ENCODE data around the gene MFSD11.
"Not testable (repeated sequence)": the region's sequence is repeated elsewhere in the genome, so short reads cannot be mapped to it uniquely, and the experiment has no call there.

MFSD11 gene

DNA sequence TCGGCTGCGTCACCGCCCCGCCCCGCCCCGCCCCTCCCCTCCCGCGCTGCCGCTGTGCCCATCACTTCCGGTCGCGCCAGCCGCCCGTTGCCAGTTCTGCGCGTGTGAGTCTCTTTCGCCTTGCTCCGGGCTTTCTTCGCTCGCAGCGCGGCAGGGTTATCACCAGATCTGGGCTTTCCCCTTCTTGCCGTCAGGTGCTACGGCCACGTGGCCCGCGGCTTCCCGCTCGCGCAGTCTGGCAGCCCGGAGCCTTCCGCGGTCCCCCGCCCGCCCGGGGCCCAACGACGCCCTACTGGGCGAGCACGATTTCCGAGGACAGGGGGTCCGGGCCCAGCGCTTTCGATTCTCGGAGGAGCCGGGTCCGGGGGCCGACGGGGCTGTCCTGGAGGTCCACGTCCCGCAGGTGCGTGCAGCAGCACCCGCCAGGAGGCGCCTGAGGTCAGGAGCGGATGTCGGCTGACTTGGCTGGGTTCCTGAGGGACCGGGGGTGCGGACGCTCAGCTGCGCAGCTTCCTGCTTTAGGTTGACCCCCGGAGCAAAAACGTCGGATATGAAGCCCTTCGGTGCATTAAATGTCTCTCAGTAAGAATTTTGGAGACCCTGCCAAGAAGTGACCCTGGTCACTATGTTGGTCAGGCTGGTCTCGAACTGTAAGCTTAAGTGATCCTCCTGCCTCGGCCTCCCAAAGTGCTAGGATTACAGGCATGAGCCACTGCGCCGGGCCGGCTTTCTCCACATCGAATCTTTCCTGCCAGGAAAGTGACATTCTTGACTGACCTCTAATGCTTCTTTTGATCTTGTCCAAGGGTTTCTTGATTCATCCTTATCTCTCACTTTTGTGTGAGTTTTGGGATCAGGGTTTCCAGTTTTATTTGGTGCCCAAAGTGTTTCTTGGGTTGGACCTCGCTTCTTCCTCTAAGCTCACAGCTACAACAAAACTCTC lies 10.9 kb upstream of the MFSD11 start, which contains the start of gene METTL23:
Gene METTL23 (plus strand): TSS at position 64 of the 943 bp plus-strand sequence. CDS start 2,872 bp downstream, outside the sequence.
- DNase-seq (ENCODE audit: low read depth): peak; percentile 58

- DNase-seq (ENCODE audit: low read depth): no peak
Observed at GRCh38 chr17:76727745-76728456, 10.0 kb upstream of the MFSD11 start.

DNA sequence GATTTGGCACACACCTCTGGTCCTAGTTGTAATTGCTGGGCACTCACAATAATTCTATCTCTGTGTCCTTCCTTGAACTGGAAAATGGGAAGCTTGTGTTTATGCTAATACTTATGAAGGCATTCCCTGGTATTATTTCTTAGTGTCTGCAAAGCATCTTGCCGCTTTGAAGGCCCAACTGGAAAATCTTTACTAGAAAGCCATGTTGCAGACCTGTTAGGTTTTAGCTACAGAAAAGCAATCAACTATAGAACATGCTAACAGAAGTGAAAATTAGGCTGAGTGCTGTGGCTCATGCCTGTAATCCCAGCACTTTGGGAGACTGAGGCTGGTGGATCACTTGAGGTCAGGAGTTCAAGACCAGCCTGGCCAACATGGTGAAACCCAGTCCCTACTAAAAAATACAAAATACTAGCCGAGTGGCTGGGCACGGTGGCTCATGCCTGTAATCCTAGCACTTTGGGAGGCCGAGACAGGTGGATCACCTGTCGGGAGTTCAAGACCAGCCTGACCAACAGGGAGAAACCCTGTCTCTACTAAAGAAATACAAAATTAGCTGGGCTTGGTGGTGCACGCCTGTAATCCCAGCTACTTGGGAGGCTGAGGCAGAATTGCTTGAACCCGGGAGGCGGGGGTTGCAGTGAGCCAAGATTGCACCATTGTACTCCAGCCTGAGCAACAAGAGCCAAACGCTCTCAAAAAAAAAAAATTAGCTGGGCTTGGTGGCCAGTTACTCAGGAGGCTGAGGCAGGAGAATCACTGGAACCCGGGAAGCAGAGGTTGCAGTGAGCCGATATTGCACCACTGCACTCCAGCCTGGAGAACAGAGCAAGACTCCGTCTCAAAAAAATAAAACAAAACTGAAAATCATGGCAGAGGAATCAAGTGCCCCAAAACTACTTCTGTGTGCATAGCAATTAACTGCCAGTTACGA lies 5.9 kb upstream of the MFSD11 start:
- DNase-seq (ENCODE audit: low read depth): not testable (repeated sequence)

- no peak for DNase-seq (ENCODE audit: low read depth)
Observed at GRCh38 chr17:76732734-76733617, 4.9 kb upstream of the MFSD11 start.

DNA sequence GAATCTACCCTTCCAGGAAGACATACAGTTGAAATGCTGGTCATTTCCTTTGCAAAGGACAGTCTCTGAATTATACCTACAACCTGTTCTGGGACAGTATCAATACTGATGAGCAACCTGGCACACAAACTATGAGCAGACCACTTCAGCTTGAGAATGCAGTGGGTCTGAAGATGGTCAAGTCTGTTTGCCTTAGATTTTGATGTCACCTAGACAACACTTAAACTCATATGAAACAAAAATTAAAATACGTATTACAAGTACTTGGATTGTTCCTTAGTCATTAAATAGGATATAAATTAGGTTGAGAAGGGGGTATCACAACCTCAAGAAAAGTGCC lies 4.3 kb upstream of the MFSD11 start:
- no peak for DNase-seq (ENCODE audit: low read depth)

- no peak for DNase-seq (ENCODE audit: low read depth)
Observed at GRCh38 chr17:76734080-76734840, 3.7 kb upstream of the MFSD11 start.

DNA sequence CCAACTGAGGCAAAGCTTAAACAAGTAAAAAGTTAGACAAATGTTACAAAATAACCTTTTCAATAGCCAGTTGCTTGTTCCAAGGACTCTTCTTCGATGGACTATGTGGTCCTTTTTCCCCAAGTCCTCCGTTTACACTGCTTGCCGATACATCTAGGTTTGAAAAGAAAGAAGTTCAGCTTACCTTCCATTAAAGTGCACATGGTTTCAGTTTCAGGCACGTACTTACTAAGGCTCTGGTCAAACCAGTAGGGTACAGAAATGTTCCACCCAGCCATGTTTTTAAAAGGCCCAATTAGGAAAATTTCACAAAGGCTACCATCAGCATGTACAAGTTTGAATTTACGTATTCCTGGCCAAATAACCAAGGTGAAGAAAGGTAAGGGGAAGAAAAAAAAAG lies 2.9 kb upstream of the MFSD11 start:
- DNase-seq (ENCODE audit: low read depth): no peak

- no peak for DNase-seq (ENCODE audit: low read depth)
Observed at GRCh38 chr17:76735586-76736348, 2.2 kb upstream of the MFSD11 start.

DNA sequence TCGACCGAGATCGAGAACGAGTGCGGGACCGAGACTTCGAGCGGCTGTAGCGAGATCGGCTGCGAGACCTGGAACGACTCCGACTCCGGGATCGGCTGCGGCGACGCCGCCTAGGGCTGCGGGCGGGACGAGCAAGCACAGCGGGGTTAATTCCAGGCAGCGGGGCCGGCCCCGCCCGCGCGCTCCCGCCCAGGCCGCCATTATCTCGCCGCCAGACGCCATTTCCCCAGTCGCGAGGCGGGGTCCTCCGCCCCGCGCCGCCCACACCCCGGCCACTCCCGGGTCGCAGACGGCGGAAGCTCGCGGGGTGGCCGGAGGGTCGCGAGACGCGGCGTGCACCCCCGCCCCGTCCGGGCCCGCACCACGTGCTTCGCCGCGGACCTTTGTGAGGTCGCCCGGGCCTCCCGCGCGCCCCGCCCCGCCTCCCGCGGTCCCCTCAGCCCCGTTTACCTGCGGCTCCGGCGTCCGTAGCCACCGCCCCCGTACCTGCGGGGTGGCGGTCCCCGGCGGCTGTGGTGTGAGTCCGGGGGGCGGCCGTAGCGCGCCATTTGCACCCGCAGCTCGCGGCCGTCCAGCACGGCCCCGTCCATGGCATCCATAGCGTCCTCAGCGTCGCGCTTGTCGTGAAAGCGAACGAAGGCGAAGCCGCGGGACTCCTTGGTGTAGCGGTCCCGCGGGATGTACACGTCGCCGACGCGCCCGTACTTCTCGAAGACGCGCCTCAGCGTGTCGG lies 1.4 kb upstream of the MFSD11 start:
- peak; percentile 63 for DNase-seq (ENCODE audit: low read depth)

- DNase-seq (ENCODE audit: low read depth): peak; percentile 97
Observed at GRCh38 chr17:76737082-76737675, 740 bp upstream of the MFSD11 start, which contains the start of gene SRSF2. Gene SRSF2, minus strand, starts transcription at chr17:76737331. Its CDS starts 171 bp downstream, at chr17:76737160.

- no peak for DNase-seq (ENCODE audit: low read depth)
Observed at GRCh38 chr17:76738468-76738850, 540 bp downstream of the MFSD11 start.

- DNase-seq (ENCODE audit: low read depth): not testable (repeated sequence)
Observed at GRCh38 chr17:76739568-76740115, 1.7 kb downstream of the MFSD11 start.

GRCh38 chr17:76740329-76741118 lies 2.6 kb downstream of the MFSD11 start:
- DNase-seq (ENCODE audit: low read depth): no peak

DNA sequence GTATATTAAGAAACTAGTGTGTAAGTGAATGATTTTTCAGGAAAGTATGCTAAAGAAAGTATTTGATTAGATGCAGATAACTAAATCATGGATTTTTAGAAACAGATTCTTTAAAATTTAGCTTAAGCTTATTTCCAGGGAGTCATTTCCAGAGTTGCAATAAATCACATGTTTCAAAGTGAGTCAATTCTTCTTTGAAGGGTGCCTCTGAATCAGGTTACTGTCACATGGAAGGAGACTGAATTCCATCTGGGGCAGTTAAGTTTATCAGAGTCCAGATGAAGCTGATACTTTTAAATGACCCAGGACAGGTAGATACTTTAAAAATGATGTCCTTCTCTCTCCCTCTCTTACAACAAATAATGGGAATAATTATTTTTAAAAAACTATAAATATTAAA lies 5.0 kb downstream of the MFSD11 start:
- no peak for DNase-seq (ENCODE audit: low read depth)

DNA sequence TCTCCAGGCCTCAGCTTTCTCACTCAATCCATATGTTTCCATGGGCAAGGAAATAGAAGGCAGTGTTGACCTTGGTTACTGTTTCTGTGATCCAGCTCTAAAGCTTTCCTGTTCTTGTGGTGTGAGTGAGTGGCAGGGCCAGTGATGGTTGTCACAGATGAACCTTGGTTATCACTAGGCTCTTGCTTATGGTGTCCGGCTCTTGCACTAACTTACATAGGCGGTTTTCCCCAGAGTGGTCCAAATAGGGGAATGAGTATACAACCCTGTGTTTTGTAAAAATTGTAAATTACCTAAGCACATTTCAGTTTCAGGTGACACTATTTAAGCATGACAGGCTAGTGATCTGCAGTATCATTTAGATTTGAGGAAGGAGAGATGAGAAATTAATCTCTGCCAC lies 6.8 kb downstream of the MFSD11 start:
- no peak for DNase-seq (ENCODE audit: low read depth)

DNA sequence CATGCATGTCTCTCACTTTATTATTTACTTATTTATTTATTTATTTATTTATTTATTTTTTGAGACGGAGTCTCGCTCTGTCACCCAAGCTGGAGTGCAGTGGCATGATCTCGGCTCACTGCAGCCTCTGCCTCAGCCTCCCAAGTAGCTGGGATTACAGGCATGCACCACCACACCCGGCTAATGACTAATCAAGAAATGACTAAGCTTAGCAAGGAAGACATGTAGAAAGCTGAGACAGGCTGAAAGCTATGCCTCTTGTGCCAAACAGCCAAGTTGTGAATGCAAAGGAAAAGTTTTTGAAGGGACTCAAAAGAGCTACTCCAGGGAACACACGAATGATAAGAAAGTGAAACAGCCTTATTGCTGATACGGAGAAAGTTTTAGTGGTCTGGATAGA lies 7.9 kb downstream of the MFSD11 start:
- DNase-seq (ENCODE audit: low read depth): not testable (repeated sequence)

- no peak for DNase-seq (ENCODE audit: low read depth)
Observed at GRCh38 chr17:76747716-76748363, 9.9 kb downstream of the MFSD11 start.

All from stimulated activated CD4-positive, alpha-beta T cell treated with anti-CD3 and anti-CD28 coated beads, Interleukin-2, amount 100 ng/mL, for 4 hours (primary cell).